Measurements from ENCODE around the gene VPS33B. TPM values are rescaled to one million over a fixed set of nuclear protein-coding genes. Genes with fewer than 3 reads are reported as not detected.
A peak's percentile ranks its signal among the peaks of the same experiment; 100 is the strongest.

Gene VPS33B
- polyA plus RNA-seq, 1 experiment = 15.5 TPM

GRCh38 chr15:91045065-91045464 lies 22.7 kb upstream of the VPS33B start:
- Histone ChIP-seq H3K36me3 (ENCODE audit: control insufficient read depth, insufficient read depth, low read length) (no peaks in the 10 kb centered on the region), H3K4me3 (ENCODE audit: low read depth, low read length) (no peak overlapping the region), H3K27me3 (ENCODE audit: control insufficient read depth, insufficient read depth, low read length) (0 out of 2 replicates have a peak, but pooled peaks cover 2% of the 10 kb centered on the region)
- ChIA-PET CTCF (no interaction called here), POLR2A (no interaction called here)
- no peak for TF ChIP-seq CTCF (IDR thresholded peaks at IDR 0.05; ENCODE audit: insufficient read depth, low read depth, low read length)
- DNase-seq (ENCODE audit: low read depth) = no peak

GRCh38 chr15:91043202-91043874 lies 20.9 kb upstream of the VPS33B start:
- no peak for DNase-seq (ENCODE audit: low read depth)
- TF ChIP-seq CTCF (IDR thresholded peaks at IDR 0.05; ENCODE audit: insufficient read depth, low read depth, low read length) = no peak
- Histone ChIP-seq H3K27me3 (ENCODE audit: control insufficient read depth, insufficient read depth, low read length) (peaks cover 2% of the 10 kb centered on the region; the same call in 1 of the 2 replicates), H3K4me3 (ENCODE audit: low read depth, low read length) (no peak overlapping the region), H3K36me3 (ENCODE audit: control insufficient read depth, insufficient read depth, low read length) (no peaks in the 10 kb centered on the region)
- CTCF ChIA-PET = interaction anchor here (1.0 to 2.6 kb wide), 3 partner anchors 10 to 231 kb away, joined by 3 to 12 read pairs (median 7); no protein-coding TSS in a partner anchor
- POLR2A ChIA-PET = no interaction called here

- TF ChIP-seq CTCF (IDR thresholded peaks at IDR 0.05; ENCODE audit: insufficient read depth, low read depth, low read length) = no peak
Observed at GRCh38 chr15:91040856-91041255, 18.5 kb upstream of the VPS33B start.

GRCh38 chr15:91039996-91040395 lies 17.6 kb upstream of the VPS33B start:
- CTCF ChIA-PET = interaction anchor here (0.7 to 0.8 kb wide), 2 partner anchors 10 to 16 kb away, joined by 3 to 4 read pairs; no protein-coding TSS in a partner anchor
- DNase-seq (ENCODE audit: low read depth) = no peak
- POLR2A ChIA-PET = no interaction called here
- TF ChIP-seq CTCF (IDR thresholded peaks at IDR 0.05; ENCODE audit: insufficient read depth, low read depth, low read length) = no peak
- Histone ChIP-seq H3K36me3 (ENCODE audit: control insufficient read depth, insufficient read depth, low read length) (no peaks in the 10 kb centered on the region), H3K4me3 (ENCODE audit: low read depth, low read length) (no peak overlapping the region), H3K27me3 (ENCODE audit: control insufficient read depth, insufficient read depth, low read length) (peaks cover 3% of the 10 kb centered on the region)

More at GRCh38 chr15:91040856-91041255, 18.5 kb upstream of the VPS33B start:
- ChIA-PET CTCF (interaction anchor here (0.8 to 1.1 kb wide), 3 partner anchors 9 to 84 kb away, joined by 3 to 5 read pairs (median 3); no protein-coding TSS in a partner anchor), POLR2A (no interaction called here)
- Histone ChIP-seq H3K36me3 (ENCODE audit: control insufficient read depth, insufficient read depth, low read length) (no peaks in the 10 kb centered on the region), H3K4me3 (ENCODE audit: low read depth, low read length) (no peak overlapping the region), H3K27me3 (ENCODE audit: control insufficient read depth, insufficient read depth, low read length) (peaks cover 3% of the 10 kb centered on the region)
- DNase-seq (ENCODE audit: low read depth) = no peak

- Histone ChIP-seq H3K27me3 (ENCODE audit: control insufficient read depth, insufficient read depth, low read length) (peaks cover 7% of the 10 kb centered on the region), H3K36me3 (ENCODE audit: control insufficient read depth, insufficient read depth, low read length) (no peaks in the 10 kb centered on the region), H3K4me3 (ENCODE audit: low read depth, low read length) (no peak overlapping the region)
- ChIA-PET CTCF (interaction anchor here (0.6 to 2.8 kb wide), 16 partner anchors 9 to 116 kb away, joined by 3 to 39 read pairs (median 4); partner anchors contain the start of genes HDDC3, RCCD1 and VPS33B), POLR2A (interaction anchor here (0.5 to 0.6 kb wide), 2 partner anchors 15 to 101 kb away, joined by 3 read pairs; partner anchors contain the start of gene HDDC3)
- TF ChIP-seq CTCF (IDR thresholded peaks at IDR 0.05; ENCODE audit: insufficient read depth, low read depth, low read length) = peak; percentile 70
- no peak for DNase-seq (ENCODE audit: low read depth)
Observed at GRCh38 chr15:91032919-91033803, 10.8 kb upstream of the VPS33B start.

All from BJ (cell line).